Measurements from ENCODE around the gene SGSM2. TPM values are rescaled to one million over a fixed set of nuclear protein-coding genes. Genes with fewer than 3 reads are reported as not detected.
"Not testable (repeated sequence)": the region's sequence is repeated elsewhere in the genome, so short reads cannot be mapped to it uniquely, and the experiment has no call there.

SGSM2 gene
- total RNA-seq, 1 donor from 2014 or later: 56.0 TPM

GRCh38 chr17:2304931-2305330, 32.4 kb upstream of the SGSM2 start:
- DNase-seq (ENCODE audit: extremely low spot score, unreplicated experiment): no peak
- H3K27me3 Mint-ChIP-seq (ENCODE audit: unreplicated experiment): no peaks in the 10 kb centered on the region
- H3K4me3 Mint-ChIP-seq (ENCODE audit: unreplicated experiment): peak overlapping the region; percentile 71
- H3K9me3 Mint-ChIP-seq (ENCODE audit: unreplicated experiment): no peaks in the 10 kb centered on the region
- H3K27ac Mint-ChIP-seq (ENCODE audit: unreplicated experiment): no peak overlapping the region
- peaks cover 17% of the 10 kb centered on the region for H3K36me3 Mint-ChIP-seq (ENCODE audit: unreplicated experiment)
- H3K4me1 Mint-ChIP-seq (ENCODE audit: unreplicated experiment): peaks cover 26% of the 10 kb centered on the region
- TF ChIP-seq CTCF (IDR thresholded peaks at IDR 0.05): no peak

GRCh38 chr17:2309338-2310154, 27.8 kb upstream of the SGSM2 start:
- H3K36me3 Mint-ChIP-seq (ENCODE audit: unreplicated experiment): peaks cover 12% of the 10 kb centered on the region
- no peak overlapping the region for H3K27ac Mint-ChIP-seq (ENCODE audit: unreplicated experiment)
- TF ChIP-seq CTCF (IDR thresholded peaks at IDR 0.05): no peak
- DNase-seq (ENCODE audit: extremely low spot score, unreplicated experiment): no peak
- H3K9me3 Mint-ChIP-seq (ENCODE audit: unreplicated experiment): no peaks in the 10 kb centered on the region
- no peaks in the 10 kb centered on the region for H3K27me3 Mint-ChIP-seq (ENCODE audit: unreplicated experiment)
- H3K4me1 Mint-ChIP-seq (ENCODE audit: unreplicated experiment): peaks cover 11% of the 10 kb centered on the region
- H3K4me3 Mint-ChIP-seq (ENCODE audit: unreplicated experiment): no peak overlapping the region

GRCh38 chr17:2312736-2313135, 24.6 kb upstream of the SGSM2 start:
- Mint-ChIP-seq H3K27me3 (ENCODE audit: unreplicated experiment) (no peaks in the 10 kb centered on the region), H3K4me1 (ENCODE audit: unreplicated experiment) (peaks cover 5% of the 10 kb centered on the region), H3K36me3 (ENCODE audit: unreplicated experiment) (peaks cover 6% of the 10 kb centered on the region), H3K9me3 (ENCODE audit: unreplicated experiment) (no peaks in the 10 kb centered on the region), H3K4me3 (ENCODE audit: unreplicated experiment) (no peak overlapping the region), H3K27ac (ENCODE audit: unreplicated experiment) (no peak overlapping the region)
- no peak for DNase-seq (ENCODE audit: extremely low spot score, unreplicated experiment)
- TF ChIP-seq CTCF (IDR thresholded peaks at IDR 0.05): no peak

GRCh38 chr17:2316916-2317205, 20.4 kb upstream of the SGSM2 start:
- not testable (repeated sequence) for H3K4me3 Mint-ChIP-seq (ENCODE audit: unreplicated experiment); H3K27me3 Mint-ChIP-seq (ENCODE audit: unreplicated experiment); DNase-seq (ENCODE audit: extremely low spot score, unreplicated experiment); H3K9me3 Mint-ChIP-seq (ENCODE audit: unreplicated experiment); H3K27ac Mint-ChIP-seq (ENCODE audit: unreplicated experiment); H3K4me1 Mint-ChIP-seq (ENCODE audit: unreplicated experiment); H3K36me3 Mint-ChIP-seq (ENCODE audit: unreplicated experiment)

DNA sequence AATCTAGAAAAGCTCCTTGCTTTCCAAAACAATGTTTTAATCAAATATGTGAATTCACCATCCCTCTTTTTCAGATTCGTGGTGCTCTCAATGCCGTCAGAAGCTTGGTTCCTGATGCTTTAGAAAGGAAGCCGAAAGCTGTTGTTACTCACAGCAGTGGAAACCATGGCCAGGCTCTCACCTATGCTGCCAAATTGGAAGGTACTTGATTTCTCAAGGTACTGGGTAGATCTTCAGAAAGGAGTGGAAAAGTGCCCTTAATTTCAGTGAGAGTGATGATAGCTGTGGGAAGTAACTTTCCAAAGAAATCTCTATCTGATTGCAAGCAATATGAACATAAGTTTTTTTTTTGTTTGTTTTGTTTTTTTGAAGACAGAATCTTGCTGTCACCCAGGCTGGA, 19.5 kb upstream of the SGSM2 start:
- no peak for DNase-seq (ENCODE audit: extremely low spot score, unreplicated experiment)
- Mint-ChIP-seq H3K36me3 (ENCODE audit: unreplicated experiment) (peaks cover 13% of the 10 kb centered on the region), H3K4me1 (ENCODE audit: unreplicated experiment) (no peaks in the 10 kb centered on the region), H3K27me3 (ENCODE audit: unreplicated experiment) (no peaks in the 10 kb centered on the region), H3K27ac (ENCODE audit: unreplicated experiment) (no peak overlapping the region), H3K4me3 (ENCODE audit: unreplicated experiment) (no peak overlapping the region), H3K9me3 (ENCODE audit: unreplicated experiment) (no peaks in the 10 kb centered on the region)
- TF ChIP-seq CTCF (IDR thresholded peaks at IDR 0.05): no peak

Data from osteocyte (in vitro differentiated cells).